ENCODE measurements around the gene PHTF2.
"Not testable (repeated sequence)": the region's sequence is repeated elsewhere in the genome, so short reads cannot be mapped to it uniquely, and the experiment has no call there.

Gene PHTF2

GRCh38 chr7:77798394-77799077, at the start of gene PHTF2, which contains the start of gene TMEM60:
TSS of gene PHTF2 (plus strand) at chr7:77798773.
TSS of gene TMEM60 (minus strand) at chr7:77798434. CDS start at chr7:77794373, 4,061 bp downstream.
- peak; percentile 100 for DNase-seq
- in situ Hi-C loops (cut with HindIII; ENCODE audit: low pct_ligation_motif_present, low pct_unique_long_range_greater_than_20kb, low sequenced_read_pairs) = no loop called here

- DNase-seq = no peak
- in situ Hi-C loops (cut with HindIII; ENCODE audit: low pct_ligation_motif_present, low pct_unique_long_range_greater_than_20kb, low sequenced_read_pairs) = no loop called here
Observed at GRCh38 chr7:77752016-77752415, 46.6 kb upstream of the PHTF2 start.

GRCh38 chr7:77753173-77753572, 45.4 kb upstream of the PHTF2 start:
- in situ Hi-C loops (cut with HindIII; ENCODE audit: low pct_ligation_motif_present, low pct_unique_long_range_greater_than_20kb, low sequenced_read_pairs) = no loop called here
- DNase-seq = no peak

GRCh38 chr7:77757589-77757988, 41.0 kb upstream of the PHTF2 start:
- in situ Hi-C loops (cut with HindIII; ENCODE audit: low pct_ligation_motif_present, low pct_unique_long_range_greater_than_20kb, low sequenced_read_pairs) = no loop called here
- no peak for DNase-seq

- in situ Hi-C loops (cut with HindIII; ENCODE audit: low pct_ligation_motif_present, low pct_unique_long_range_greater_than_20kb, low sequenced_read_pairs) = no loop called here
Observed at GRCh38 chr7:77759294-77759889, 39.2 kb upstream of the PHTF2 start.

GRCh38 chr7:77760809-77761453, 37.6 kb upstream of the PHTF2 start:
- peak; percentile 27 for DNase-seq
- in situ Hi-C loops (cut with HindIII; ENCODE audit: low pct_ligation_motif_present, low pct_unique_long_range_greater_than_20kb, low sequenced_read_pairs) = no loop called here

More at GRCh38 chr7:77759294-77759889, 39.2 kb upstream of the PHTF2 start:
- DNase-seq = peak; percentile 81

- in situ Hi-C loops (cut with HindIII; ENCODE audit: low pct_ligation_motif_present, low pct_unique_long_range_greater_than_20kb, low sequenced_read_pairs) = no loop called here
- DNase-seq = no peak
Observed at GRCh38 chr7:77765481-77765880, 33.1 kb upstream of the PHTF2 start.

GRCh38 chr7:77765906-77766800, 32.4 kb upstream of the PHTF2 start:
- in situ Hi-C loops (cut with HindIII; ENCODE audit: low pct_ligation_motif_present, low pct_unique_long_range_greater_than_20kb, low sequenced_read_pairs) = no loop called here
- DNase-seq = peak; percentile 68

GRCh38 chr7:77766801-77767605, 31.6 kb upstream of the PHTF2 start:
- in situ Hi-C loops (cut with HindIII; ENCODE audit: low pct_ligation_motif_present, low pct_unique_long_range_greater_than_20kb, low sequenced_read_pairs) = no loop called here
- no peak for DNase-seq

- in situ Hi-C loops (cut with HindIII; ENCODE audit: low pct_ligation_motif_present, low pct_unique_long_range_greater_than_20kb, low sequenced_read_pairs) = no loop called here
- DNase-seq = no peak
Observed at GRCh38 chr7:77770316-77770715, 28.3 kb upstream of the PHTF2 start.

- no peak for DNase-seq
- in situ Hi-C loops (cut with HindIII; ENCODE audit: low pct_ligation_motif_present, low pct_unique_long_range_greater_than_20kb, low sequenced_read_pairs) = no loop called here
Observed at GRCh38 chr7:77771901-77772300, 26.7 kb upstream of the PHTF2 start.

GRCh38 chr7:77778535-77778934, 20.0 kb upstream of the PHTF2 start:
- no peak for DNase-seq
- in situ Hi-C loops (cut with HindIII; ENCODE audit: low pct_ligation_motif_present, low pct_unique_long_range_greater_than_20kb, low sequenced_read_pairs) = no loop called here

- in situ Hi-C loops (cut with HindIII; ENCODE audit: low pct_ligation_motif_present, low pct_unique_long_range_greater_than_20kb, low sequenced_read_pairs) = no loop called here
- no peak for DNase-seq
Observed at GRCh38 chr7:77782383-77782782, 16.2 kb upstream of the PHTF2 start.

GRCh38 chr7:77783111-77783510, 15.5 kb upstream of the PHTF2 start:
- in situ Hi-C loops (cut with HindIII; ENCODE audit: low pct_ligation_motif_present, low pct_unique_long_range_greater_than_20kb, low sequenced_read_pairs) = no loop called here
- DNase-seq = no peak

- no peak for DNase-seq
Observed at GRCh38 chr7:77783545-77783944, 15.0 kb upstream of the PHTF2 start.

GRCh38 chr7:77784426-77784825, 14.1 kb upstream of the PHTF2 start:
- in situ Hi-C loops (cut with HindIII; ENCODE audit: low pct_ligation_motif_present, low pct_unique_long_range_greater_than_20kb, low sequenced_read_pairs); DNase-seq: not testable (repeated sequence)

More at GRCh38 chr7:77783545-77783944, 15.0 kb upstream of the PHTF2 start:
- in situ Hi-C loops (cut with HindIII; ENCODE audit: low pct_ligation_motif_present, low pct_unique_long_range_greater_than_20kb, low sequenced_read_pairs) = no loop called here

- in situ Hi-C loops (cut with HindIII; ENCODE audit: low pct_ligation_motif_present, low pct_unique_long_range_greater_than_20kb, low sequenced_read_pairs) = no loop called here
- DNase-seq = no peak
Observed at GRCh38 chr7:77786018-77786417, 12.6 kb upstream of the PHTF2 start.

- in situ Hi-C loops (cut with HindIII; ENCODE audit: low pct_ligation_motif_present, low pct_unique_long_range_greater_than_20kb, low sequenced_read_pairs) = no loop called here
- DNase-seq = no peak
Observed at GRCh38 chr7:77786741-77787140, 11.8 kb upstream of the PHTF2 start.

Data from ACHN (cell line).